Chondrocyte (in vitro differentiated cells): ENCODE measurements around the gene PYCR2. TPM values are rescaled to one million over a fixed set of nuclear protein-coding genes. Genes with fewer than 3 reads are reported as not detected.
"Not testable (repeated sequence)": the region's sequence is repeated elsewhere in the genome, so short reads cannot be mapped to it uniquely, and the experiment has no call there.

Experiments used
- DNase-seq: peaks from one replicate; pipeline ENCODE4 v3.0.0; 2021; ENCODE audit warnings: mixed read lengths, low spot score
- H3K27ac Mint-ChIP-seq: one replicate; pipeline ENCODE4 v1.8.0; 2021; ENCODE audit warnings: mild to moderate bottlenecking, moderate library complexity, mixed read lengths; ENCODE audit not compliant: unreplicated experiment
- H3K27me3 Mint-ChIP-seq: 2 replicates; pipeline ENCODE4 v1.8.0; 2021; ENCODE audit warnings: low read depth, mixed read lengths
- H3K36me3 Mint-ChIP-seq: 2 replicates; pipeline ENCODE4 v1.8.0; 2021; ENCODE audit warnings: low read depth, mixed read lengths
- H3K4me1 Mint-ChIP-seq: 2 replicates; pipeline ENCODE4 v1.8.0; 2021; ENCODE audit warnings: low read depth, mild to moderate bottlenecking, mixed read lengths
- H3K4me3 Mint-ChIP-seq: one replicate; pipeline ENCODE4 v1.8.0; 2021; ENCODE audit warnings: mild to moderate bottlenecking, moderate library complexity, mixed read lengths; ENCODE audit not compliant: unreplicated experiment
- H3K9me3 Mint-ChIP-seq: 2 replicates; pipeline ENCODE4 v1.8.0; 2021; ENCODE audit warnings: low read depth, mixed read lengths
- CTCF ChIP-seq: fragments of 200-600 bp; sonication (generic); IDR thresholded peaks from 2 replicates; pipeline ENCODE4 v1.5.0; 2021; ENCODE audit warnings: antibody characterized with exemption, mild to moderate bottlenecking, moderate library complexity
- total RNA-seq: library from RNA; stranded (reverse); gene quantifications from 3 replicates; pipeline ENCODE4 v1.2.1, GENCODE V29; 2021

Gene PYCR2
- total RNA-seq, 1 donor from 2014 or later: 43.4 TPM

- Mint-ChIP-seq H3K27me3 (no peaks in the 10 kb centered on the region), H3K4me3 (no peak overlapping the region), H3K27ac (no peak overlapping the region)
Observed at GRCh38 chr1:225937048-225937968, 13.3 kb upstream of the PYCR2 start.

GRCh38 chr1:225936523-225936922 lies 12.5 kb upstream of the PYCR2 start:
- no peak for TF ChIP-seq CTCF
- Mint-ChIP-seq H3K27me3 (no peaks in the 10 kb centered on the region), H3K36me3 (no peaks in the 10 kb centered on the region), H3K4me1 (peaks cover 26% of the 10 kb centered on the region), H3K27ac (no peak overlapping the region), H3K4me3 (no peak overlapping the region), H3K9me3 (no peaks in the 10 kb centered on the region)
- DNase-seq: no peak

More at GRCh38 chr1:225937048-225937968, 13.3 kb upstream of the PYCR2 start:
- TF ChIP-seq CTCF: no peak
- H3K36me3 Mint-ChIP-seq: no peaks in the 10 kb centered on the region
- peaks cover 32% of the 10 kb centered on the region for H3K4me1 Mint-ChIP-seq
- H3K9me3 Mint-ChIP-seq: no peaks in the 10 kb centered on the region
- DNase-seq: no peak

GRCh38 chr1:225936086-225936485 lies 12.0 kb upstream of the PYCR2 start:
- H3K4me3 Mint-ChIP-seq, DNase-seq, H3K27ac Mint-ChIP-seq, H3K36me3 Mint-ChIP-seq, H3K9me3 Mint-ChIP-seq, H3K27me3 Mint-ChIP-seq: not testable (repeated sequence)
- H3K4me1 Mint-ChIP-seq: peaks cover 22% of the 10 kb centered on the region

DNA sequence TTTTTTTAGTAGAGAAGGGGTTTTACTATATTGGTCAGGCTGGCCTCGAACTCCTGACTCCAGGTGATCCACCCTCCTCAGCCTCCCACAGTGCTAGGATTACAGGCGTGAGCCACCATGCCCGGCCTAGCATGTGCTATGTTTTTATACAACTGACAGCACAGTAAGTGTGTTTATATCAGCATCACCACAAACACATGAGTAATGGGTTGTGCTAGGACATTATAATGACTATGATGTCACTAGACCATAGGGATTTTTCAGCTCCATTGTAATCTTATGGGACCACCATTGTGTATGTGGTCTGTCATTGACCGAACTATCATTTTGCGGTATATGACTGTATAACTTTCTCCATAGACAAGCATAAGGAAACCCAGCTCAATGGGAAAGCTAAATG lies 10.7 kb upstream of the PYCR2 start:
- Mint-ChIP-seq H3K4me1 (peaks cover 13% of the 10 kb centered on the region), H3K27me3 (no peaks in the 10 kb centered on the region), H3K9me3 (no peaks in the 10 kb centered on the region), H3K36me3 (no peaks in the 10 kb centered on the region), H3K4me3 (no peak overlapping the region), H3K27ac (no peak overlapping the region)
- TF ChIP-seq CTCF: no peak
- no peak for DNase-seq

DNA sequence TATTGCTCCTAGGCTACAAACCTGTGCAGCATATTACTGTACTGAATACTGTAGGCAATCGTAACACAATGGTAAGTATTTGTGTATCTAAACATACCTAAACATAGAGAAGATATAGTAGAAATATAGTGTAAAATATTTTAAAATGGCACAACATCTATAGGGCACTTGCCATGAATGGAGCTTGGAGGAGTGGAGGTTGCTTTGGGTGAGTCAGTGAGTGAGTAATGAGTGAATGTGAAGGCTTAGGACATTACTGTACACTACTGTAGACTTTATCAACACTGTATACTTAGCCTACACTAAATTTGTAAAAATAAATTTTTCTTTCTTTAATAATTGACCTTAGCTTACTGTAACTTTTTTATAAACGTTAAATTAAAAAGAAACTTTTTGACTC lies 9.0 kb upstream of the PYCR2 start:
- H3K27me3 Mint-ChIP-seq: no peaks in the 10 kb centered on the region
- H3K9me3 Mint-ChIP-seq: no peaks in the 10 kb centered on the region
- DNase-seq: no peak
- H3K27ac Mint-ChIP-seq: no peak overlapping the region
- no peak overlapping the region for H3K4me3 Mint-ChIP-seq
- TF ChIP-seq CTCF: no peak
- peaks cover 13% of the 10 kb centered on the region for H3K4me1 Mint-ChIP-seq
- no peaks in the 10 kb centered on the region for H3K36me3 Mint-ChIP-seq
